ENCODE results near the gene RAB21.

DNA sequence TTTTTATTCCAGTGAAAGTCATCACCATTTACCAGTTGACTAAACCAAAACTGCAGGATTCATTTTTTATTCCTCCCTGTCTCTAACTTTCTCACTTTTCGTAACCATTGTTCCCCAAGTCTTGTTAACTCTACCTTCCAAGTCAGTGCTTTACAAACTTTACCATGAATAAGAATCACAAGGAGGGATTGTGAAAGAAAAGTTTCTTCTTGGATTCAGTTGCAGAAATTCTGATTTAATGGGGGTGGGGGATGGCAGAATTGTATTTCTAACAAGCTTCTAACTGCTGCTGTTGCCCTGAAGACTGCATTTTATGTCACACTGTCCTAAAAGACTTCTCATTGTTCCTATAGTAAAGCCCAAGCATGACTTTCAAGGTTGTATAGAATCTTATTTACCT, 5.0 kb upstream of the RAB21 start:
- no peak for TF ChIP-seq CTCF (IDR thresholded peaks at IDR 0.05; ENCODE audit: low read depth, low read length)
- TF ChIP-seq EZH2phosphoT487 (IDR thresholded peaks at IDR 0.05; ENCODE audit: low read depth) = no peak
